H9 (cell line): ENCODE results near the gene CCDC33. TPM values are rescaled to one million over a fixed set of nuclear protein-coding genes. Genes with fewer than 3 reads are reported as not detected.

Experiments used
- DNase-seq: peaks from one replicate; pipeline ENCODE4 v3.0.0-alpha.2; 2017
- H2AFZ ChIP-seq: one replicate; pipeline ENCODE4 v1.6.1; 2013; ENCODE audit warnings: mild to moderate bottlenecking, low read length, control low read depth, moderate library complexity
- H2AK5ac ChIP-seq: 2 replicates; pipeline ENCODE4 v1.6.1; 2013; ENCODE audit warnings: low read length, control low read depth, mixed read lengths; ENCODE audit not compliant: insufficient read length
- H2BK120ac ChIP-seq: one replicate; pipeline ENCODE4 v1.6.1; 2013; ENCODE audit warnings: low read depth, mild to moderate bottlenecking, low read length, control low read depth, inconsistent platforms; ENCODE audit not compliant: poor library complexity, severe bottlenecking
- H2BK12ac ChIP-seq: 2 replicates; pipeline ENCODE4 v1.6.1; 2013; ENCODE audit warnings: low read length, control low read depth, mixed read lengths, low read depth; ENCODE audit not compliant: insufficient read length
- H2BK15ac ChIP-seq: 2 replicates; pipeline ENCODE4 v1.6.1; 2013; ENCODE audit warnings: low read depth, low read length, control low read depth
- H2BK20ac ChIP-seq: one replicate; pipeline ENCODE4 v1.6.1; 2013; ENCODE audit warnings: low read depth, mild to moderate bottlenecking, low read length, control low read depth, inconsistent platforms; ENCODE audit not compliant: poor library complexity, severe bottlenecking
- H2BK5ac ChIP-seq: 2 replicates; pipeline ENCODE4 v1.6.1; 2013; ENCODE audit warnings: low read length, control low read depth, mixed read lengths; ENCODE audit not compliant: insufficient read length
- H3K14ac ChIP-seq: 2 replicates; pipeline ENCODE4 v1.6.1; 2013; ENCODE audit warnings: low read length, control low read depth; ENCODE audit not compliant: insufficient read depth
- H3K18ac ChIP-seq: 2 replicates; pipeline ENCODE4 v1.6.1; 2013; ENCODE audit warnings: low read depth, mild to moderate bottlenecking, mixed read lengths, low read length, control low read depth; ENCODE audit not compliant: insufficient read length
- H3K23ac ChIP-seq: 2 replicates; pipeline ENCODE4 v1.6.1; 2013; ENCODE audit warnings: low read length, control low read depth, mixed read lengths, low read depth; ENCODE audit not compliant: insufficient read length
- H3K23me2 ChIP-seq: 2 replicates; pipeline ENCODE4 v1.6.1; 2013; ENCODE audit warnings: low read depth, mild to moderate bottlenecking, mixed read lengths, low read length, control low read depth; ENCODE audit not compliant: insufficient read length, poor library complexity, severe bottlenecking
- H3K27ac ChIP-seq: 2 replicates; pipeline ENCODE4 v1.5.1; 2013; ENCODE audit warnings: low read length, control low read depth, mixed read lengths, low read depth; ENCODE audit not compliant: insufficient read length
- H3K27me3 ChIP-seq: 2 replicates; pipeline ENCODE4 v1.6.1; 2013; ENCODE audit warnings: low read length, control low read depth, inconsistent platforms; ENCODE audit not compliant: insufficient read depth
- H3K4ac ChIP-seq: 2 replicates; pipeline ENCODE4 v1.6.1; 2013; ENCODE audit warnings: low read depth, mild to moderate bottlenecking, control low read depth, inconsistent platforms, low read length, moderate library complexity
- H3K4me1 ChIP-seq: 2 replicates; pipeline ENCODE4 v1.6.1; 2013; ENCODE audit warnings: low read length, control low read depth, inconsistent platforms; ENCODE audit not compliant: insufficient read depth
- H3K4me2 ChIP-seq: 2 replicates; pipeline ENCODE4 v1.6.1; 2013; ENCODE audit warnings: low read length, control low read depth, mixed read lengths; ENCODE audit not compliant: insufficient read length, insufficient read depth
- H3K56ac ChIP-seq: 2 replicates; pipeline ENCODE4 v1.6.1; 2013; ENCODE audit warnings: low read depth, mild to moderate bottlenecking, mixed read lengths, low read length, control low read depth; ENCODE audit not compliant: insufficient read length
- H3K79me1 ChIP-seq: 2 replicates; pipeline ENCODE4 v1.6.1; 2013; ENCODE audit warnings: low read depth, mild to moderate bottlenecking, moderate library complexity, low read length, control low read depth, inconsistent platforms; ENCODE audit not compliant: insufficient read depth, poor library complexity, severe bottlenecking
- H3K79me2 ChIP-seq: 2 replicates; pipeline ENCODE4 v1.6.1; 2013; ENCODE audit warnings: low read length, control low read depth, inconsistent platforms; ENCODE audit not compliant: insufficient read depth
- H3K9ac ChIP-seq: 2 replicates; pipeline ENCODE4 v1.6.1; 2013; ENCODE audit warnings: low read length, control low read depth, mixed read lengths; ENCODE audit not compliant: insufficient read length; ENCODE audit errors: extremely low read depth
- H3K9me3 ChIP-seq: one replicate; pipeline ENCODE4 v1.6.1; 2013; ENCODE audit warnings: low read depth, low read length, inconsistent platforms; ENCODE audit not compliant: control insufficient read depth
- H3T11ph ChIP-seq: one replicate; pipeline ENCODE4 v1.6.1; 2013; ENCODE audit warnings: mild to moderate bottlenecking, low read length, control low read depth, inconsistent platforms
- H4K20me1 ChIP-seq: one replicate; pipeline ENCODE4 v1.6.1; 2013; ENCODE audit not compliant: control insufficient read depth, insufficient read length, insufficient read depth
- H4K5ac ChIP-seq: 2 replicates; pipeline ENCODE4 v1.6.1; 2013; ENCODE audit warnings: low read depth, mild to moderate bottlenecking, mixed read lengths, low read length, control low read depth; ENCODE audit not compliant: insufficient read length
- H4K8ac ChIP-seq: replicated peaks from 2 replicates; pipeline ENCODE4 v1.6.1; 2013; ENCODE audit warnings: low read length, control low read depth, mixed read lengths, low read depth; ENCODE audit not compliant: insufficient read length
- H4K91ac ChIP-seq: 2 replicates; pipeline ENCODE4 v1.6.1; 2013; ENCODE audit warnings: low read depth, mild to moderate bottlenecking, moderate library complexity, mixed read lengths, low read length, control low read depth; ENCODE audit not compliant: insufficient read length
- H3K27ac Mint-ChIP-seq, 3 experiments: 2 replicates in 2 of 3; 3 replicates in 1 of 3; pipeline ENCODE4 v1.8.0; 2020 to 2021; ENCODE audit warnings: mixed read lengths in 3 of 3, mild to moderate bottlenecking in 1 of 3, moderate library complexity in 1 of 3
- H3K27me3 Mint-ChIP-seq: 2 replicates; pipeline ENCODE4 v1.8.0; 2021; ENCODE audit warnings: low read depth, mild to moderate bottlenecking, moderate library complexity, mixed read lengths
- H3K36me3 Mint-ChIP-seq, 3 experiments: 2 replicates in 2 of 3; 3 replicates in 1 of 3; pipeline ENCODE4 v1.8.0; 2020 to 2021; ENCODE audit warnings: low read depth in 3 of 3, mixed read lengths in 3 of 3; ENCODE audit not compliant: insufficient read depth in 1 of 3
- H3K4me1 Mint-ChIP-seq, 2 experiments: 2 replicates each; pipeline ENCODE4 v1.8.0; 2020; ENCODE audit warnings: mixed read lengths in 2 of 2
- H3K4me3 Mint-ChIP-seq, 2 experiments: 2 replicates in 1 of 2; 3 replicates in 1 of 2; pipeline ENCODE4 v1.8.0; 2020 to 2021; ENCODE audit warnings: mild to moderate bottlenecking in 2 of 2, mixed read lengths in 2 of 2, moderate library complexity in 1 of 2
- H3K9me3 Mint-ChIP-seq, 2 experiments: 2 replicates in 1 of 2; 3 replicates in 1 of 2; pipeline ENCODE4 v1.8.0; 2020; ENCODE audit warnings: mild to moderate bottlenecking in 2 of 2, mixed read lengths in 2 of 2, moderate library complexity in 1 of 2
- whole genome bisulfite sequencing: extraction: QIAGEN DNeasy Blood & Tissue Kit; methylation state at CpG from one replicate; pipeline ENCODE4 v1.1.7; 2013; ENCODE audit warnings: missing lambda C conversion rate, low lambda C conversion rate, mixed read lengths; ENCODE audit not compliant: insufficient read length; ENCODE audit errors: extremely low coverage; 5-methylcytosine and 5-hydroxymethylcytosine counted together
- total RNA-seq: library from RNA; stranded (reverse); gene quantifications from 2 replicates; pipeline ENCODE4 v1.2.1, GENCODE V29; 2021
- TF ChIP-seq, protein P1 (sequence below): fragments of 200-600 bp; sonication (generic); conservative IDR thresholded peaks from 3 replicates; pipeline ENCODE4 v1.8.0; 2021; ENCODE audit warnings: antibody characterized with exemption, mild to moderate bottlenecking

The CCDC33 gene
- total RNA-seq, 1 experiment from 2014 or later = 4.6 TPM

DNA sequence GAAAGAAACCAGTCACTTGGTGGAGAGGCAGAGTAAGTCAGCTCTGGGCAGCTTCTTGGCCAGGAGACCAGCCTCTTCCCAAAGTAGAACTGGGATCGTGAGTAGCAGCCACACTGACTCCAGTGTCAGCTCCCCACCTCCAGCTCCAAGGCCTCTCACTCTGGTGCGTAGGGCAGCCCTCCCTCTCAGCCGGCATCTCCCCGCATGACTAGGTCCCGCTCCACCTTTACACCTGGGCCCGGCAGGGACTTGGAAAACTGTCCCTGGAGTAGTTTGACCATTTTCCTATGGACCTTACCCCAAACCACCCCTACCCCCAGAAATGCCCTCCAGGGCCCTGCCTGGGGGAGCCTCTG, 36.9 kb upstream of the CCDC33 start:
- DNase-seq = no peak
- Histone ChIP-seq H4K8ac (no peak overlapping the region), H3K4me2 (no peak overlapping the region), H4K5ac (no peak overlapping the region), H3K27ac (no peak overlapping the region), H3K9ac (no peak overlapping the region), H3K23ac (no peak overlapping the region), H3K14ac (no peak overlapping the region), H3K4me1 (peaks cover 18% of the 10 kb centered on the region; the same call in 1 of the 2 replicates), H3T11ph (no peak overlapping the region), H3K56ac (no peak overlapping the region), H2BK15ac (no peak overlapping the region), H3K18ac (no peak overlapping the region), H3K27me3 (no peaks in the 10 kb centered on the region), H4K91ac (no peak overlapping the region), H3K23me2 (peaks cover 11% of the 10 kb centered on the region), H2BK12ac (no peak overlapping the region), H3K79me2 (no peaks in the 10 kb centered on the region), H2AFZ (no peak overlapping the region), H3K4ac (no peak overlapping the region), H4K20me1 (no peaks in the 10 kb centered on the region), H3K9me3 (no peaks in the 10 kb centered on the region), H3K79me1 (no peaks in the 10 kb centered on the region), H2BK20ac (no peak overlapping the region), H2BK5ac (no peak overlapping the region), H2BK120ac (no peak overlapping the region), H2AK5ac (no peak overlapping the region)
- Mint-ChIP-seq H3K27me3 (peaks cover 18% of the 10 kb centered on the region), H3K4me1 (peaks cover 37 to 46% of the 10 kb centered on the region in 2 experiments), H3K27ac (no peak overlapping the region), H3K9me3 (no peaks in the 10 kb centered on the region), H3K4me3 (no peak overlapping the region), H3K36me3 (peaks cover 0 to 4% (median 2%) of the 10 kb centered on the region in 3 experiments; a peak in 3 of 7 replicates)
- no CpG with 5 or more reads among the region's 6 CpGs for WGBS
- TF ChIP-seq, protein P1, sequence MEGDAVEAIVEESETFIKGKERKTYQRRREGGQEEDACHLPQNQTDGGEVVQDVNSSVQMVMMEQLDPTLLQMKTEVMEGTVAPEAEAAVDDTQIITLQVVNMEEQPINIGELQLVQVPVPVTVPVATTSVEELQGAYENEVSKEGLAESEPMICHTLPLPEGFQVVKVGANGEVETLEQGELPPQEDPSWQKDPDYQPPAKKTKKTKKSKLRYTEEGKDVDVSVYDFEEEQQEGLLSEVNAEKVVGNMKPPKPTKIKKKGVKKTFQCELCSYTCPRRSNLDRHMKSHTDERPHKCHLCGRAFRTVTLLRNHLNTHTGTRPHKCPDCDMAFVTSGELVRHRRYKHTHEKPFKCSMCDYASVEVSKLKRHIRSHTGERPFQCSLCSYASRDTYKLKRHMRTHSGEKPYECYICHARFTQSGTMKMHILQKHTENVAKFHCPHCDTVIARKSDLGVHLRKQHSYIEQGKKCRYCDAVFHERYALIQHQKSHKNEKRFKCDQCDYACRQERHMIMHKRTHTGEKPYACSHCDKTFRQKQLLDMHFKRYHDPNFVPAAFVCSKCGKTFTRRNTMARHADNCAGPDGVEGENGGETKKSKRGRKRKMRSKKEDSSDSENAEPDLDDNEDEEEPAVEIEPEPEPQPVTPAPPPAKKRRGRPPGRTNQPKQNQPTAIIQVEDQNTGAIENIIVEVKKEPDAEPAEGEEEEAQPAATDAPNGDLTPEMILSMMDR = no peak
